CD14-positive monocyte (primary cell): Measurements from ENCODE around the gene TRAPPC10. TPM values are rescaled to one million over a fixed set of nuclear protein-coding genes. Genes with fewer than 3 reads are reported as not detected.
A peak's percentile ranks its signal among the peaks of the same experiment; 100 is the strongest.

Experiments
- DNase-seq, 3 donors: peaks; one replicate each; pipeline ENCODE4 v3.0.0-alpha.2; 2011 to 2022
- H2AFZ ChIP-seq: 2 replicates; pipeline ENCODE4 v1.6.0; 2012; ENCODE audit warnings: mild to moderate bottlenecking, low read depth, low read length, inconsistent platforms; ENCODE audit not compliant: insufficient read depth, poor library complexity, severe bottlenecking
- H3K27ac ChIP-seq, 2 donors: 1 replicate in 1 of 2; 2 replicates in 1 of 2; pipeline ENCODE4 v1.5.1; 2012 to 2013; ENCODE audit warnings: low read length in 2 of 2, control low read depth in 1 of 2, inconsistent platforms in 1 of 2, low read depth in 1 of 2, mild to moderate bottlenecking in 1 of 2
- H3K27me3 ChIP-seq, 2 donors: one replicate each; pipeline versions ENCODE4 v1.6.0 to v1.6.1; 2011 to 2013; ENCODE audit warnings: low read length in 2 of 2; ENCODE audit not compliant: control insufficient read depth in 2 of 2, insufficient read depth in 2 of 2
- H3K36me3 ChIP-seq, 2 donors: replicated peaks in 1 of 2; 1 replicate in 1 of 2; 2 replicates in 1 of 2; pipeline versions ENCODE4 v1.5.1 to v1.6.1; 2012 to 2013; ENCODE audit warnings: low read length in 2 of 2, control low read depth in 1 of 2, inconsistent platforms in 1 of 2, mild to moderate bottlenecking in 1 of 2; ENCODE audit not compliant: insufficient read depth in 2 of 2, control insufficient read depth in 1 of 2
- H3K4me1 ChIP-seq, 2 donors: 1 replicate in 1 of 2; 2 replicates in 1 of 2; pipeline versions ENCODE4 v1.5.1 to v1.6.1; 2012 to 2013; ENCODE audit warnings: low read length in 2 of 2, control low read depth in 1 of 2, inconsistent platforms in 1 of 2, mild to moderate bottlenecking in 1 of 2, moderate library complexity in 1 of 2; ENCODE audit not compliant: insufficient read depth in 2 of 2, control insufficient read depth in 1 of 2
- H3K4me2 ChIP-seq: replicated peaks from 2 replicates; pipeline ENCODE3; 2012; ENCODE audit warnings: low read length, moderate library complexity, mild to moderate bottlenecking; ENCODE audit not compliant: poor library complexity, severe bottlenecking; ENCODE audit errors: extremely low read depth
- H3K4me3 ChIP-seq, 3 experiments: fragments of 200-600 bp in 1 of 3; sonication (generic) in 1 of 3; replicated peaks in 1 of 3; 1 replicate in 2 of 3; 2 replicates in 1 of 3; pipeline ENCODE4 v1.5.1; 2011 to 2013; ENCODE audit warnings: low read length in 3 of 3, mild to moderate bottlenecking in 3 of 3, control low read depth in 2 of 3, low read depth in 2 of 3, inconsistent platforms in 1 of 3, moderate library complexity in 1 of 3
- H3K79me2 ChIP-seq: 2 replicates; pipeline ENCODE4 v1.6.0; 2012; ENCODE audit warnings: mild to moderate bottlenecking, control low read depth, inconsistent platforms, low read length, moderate library complexity; ENCODE audit not compliant: insufficient read depth
- H3K9ac ChIP-seq: 2 replicates; pipeline ENCODE4 v1.6.0; 2017; ENCODE audit warnings: low read length, mild to moderate bottlenecking; ENCODE audit not compliant: insufficient read depth, poor library complexity, severe bottlenecking
- H3K9me3 ChIP-seq, 2 donors: replicated peaks in 1 of 2; 1 replicate in 1 of 2; 2 replicates in 1 of 2; pipeline versions ENCODE4 v1.5.1 to v1.6.1; 2012 to 2013; ENCODE audit warnings: low read length in 2 of 2, control low read depth in 1 of 2; ENCODE audit not compliant: control insufficient read depth in 1 of 2, insufficient read depth in 1 of 2
- H4K20me1 ChIP-seq: 2 replicates; pipeline ENCODE4 v1.6.0; 2012; ENCODE audit warnings: mild to moderate bottlenecking, low read length, control low read depth, moderate library complexity; ENCODE audit not compliant: insufficient read depth
- H3K27ac Mint-ChIP-seq, 7 donors: one replicate each; pipeline ENCODE4 v1.8.0; 2020; ENCODE audit warnings: mild to moderate bottlenecking in 7 of 7, mixed read lengths in 7 of 7, moderate library complexity in 6 of 7, inconsistent platforms in 2 of 7
- H3K27me3 Mint-ChIP-seq, 3 donors: one replicate each; pipeline ENCODE4 v1.8.0; 2021 to 2022; ENCODE audit warnings: low read depth in 3 of 3, mild to moderate bottlenecking in 3 of 3, mixed read lengths in 3 of 3, moderate library complexity in 3 of 3, inconsistent platforms in 1 of 3
- H3K36me3 Mint-ChIP-seq, 2 donors: one replicate each; pipeline ENCODE4 v1.8.0; 2020; ENCODE audit warnings: mixed read lengths in 2 of 2, inconsistent platforms in 1 of 2, mild to moderate bottlenecking in 1 of 2
- H3K4me1 Mint-ChIP-seq: one replicate; pipeline ENCODE4 v1.8.0; 2020; ENCODE audit warnings: mild to moderate bottlenecking, mixed read lengths
- H3K4me3 Mint-ChIP-seq, 2 donors: one replicate each; pipeline ENCODE4 v1.8.0; 2020; ENCODE audit warnings: mild to moderate bottlenecking in 2 of 2, mixed read lengths in 2 of 2, moderate library complexity in 1 of 2
- H3K9me3 Mint-ChIP-seq, 7 donors: one replicate each; pipeline ENCODE4 v1.8.0; 2020 to 2022; ENCODE audit warnings: mixed read lengths in 7 of 7, mild to moderate bottlenecking in 6 of 7, moderate library complexity in 6 of 7, inconsistent platforms in 2 of 7
- WGBS: methylation state at CpG from one replicate; pipeline ENCODE4 v1.1.5; 2013; ENCODE audit warnings: missing lambda C conversion rate; ENCODE audit not compliant: insufficient coverage; 5-methylcytosine and 5-hydroxymethylcytosine counted together
- intact Hi-C, 2 donors: fragments of 100-400 bp; cut with micrococcal nuclease; formaldehyde crosslinking; loops; one replicate each; pipeline versions ENCODE4 v1.15.0 to v1.15.1; 2023
- polyA plus RNA-seq, 3 donors: library from polyadenylated mRNA; depleted of rRNA in 1 of 3; unstranded in 2 of 3; stranded (reverse) in 1 of 3; fragments of 300-500 nt in 2 of 3; fragments of >200 nt in 1 of 3; fragmentation: Illumina TruSeq in 2 of 3; gene quantifications; 1 replicate in 2 of 3; 2 replicates in 1 of 3; pipeline ENCODE4 v1.2.3, GENCODE V29; 2012 to 2021
- TF ChIP-seq, protein P1 (sequence below): fragments of 200-600 bp; IDR thresholded peaks from one replicate; pipeline ENCODE4 v1.8.0; 2022; ENCODE audit warnings: antibody characterized with exemption, mild to moderate bottlenecking

TRAPPC10 gene
- polyA plus RNA-seq, 3 donors, result 5.9 to 40.6 (median 8.6) TPM

DNA sequence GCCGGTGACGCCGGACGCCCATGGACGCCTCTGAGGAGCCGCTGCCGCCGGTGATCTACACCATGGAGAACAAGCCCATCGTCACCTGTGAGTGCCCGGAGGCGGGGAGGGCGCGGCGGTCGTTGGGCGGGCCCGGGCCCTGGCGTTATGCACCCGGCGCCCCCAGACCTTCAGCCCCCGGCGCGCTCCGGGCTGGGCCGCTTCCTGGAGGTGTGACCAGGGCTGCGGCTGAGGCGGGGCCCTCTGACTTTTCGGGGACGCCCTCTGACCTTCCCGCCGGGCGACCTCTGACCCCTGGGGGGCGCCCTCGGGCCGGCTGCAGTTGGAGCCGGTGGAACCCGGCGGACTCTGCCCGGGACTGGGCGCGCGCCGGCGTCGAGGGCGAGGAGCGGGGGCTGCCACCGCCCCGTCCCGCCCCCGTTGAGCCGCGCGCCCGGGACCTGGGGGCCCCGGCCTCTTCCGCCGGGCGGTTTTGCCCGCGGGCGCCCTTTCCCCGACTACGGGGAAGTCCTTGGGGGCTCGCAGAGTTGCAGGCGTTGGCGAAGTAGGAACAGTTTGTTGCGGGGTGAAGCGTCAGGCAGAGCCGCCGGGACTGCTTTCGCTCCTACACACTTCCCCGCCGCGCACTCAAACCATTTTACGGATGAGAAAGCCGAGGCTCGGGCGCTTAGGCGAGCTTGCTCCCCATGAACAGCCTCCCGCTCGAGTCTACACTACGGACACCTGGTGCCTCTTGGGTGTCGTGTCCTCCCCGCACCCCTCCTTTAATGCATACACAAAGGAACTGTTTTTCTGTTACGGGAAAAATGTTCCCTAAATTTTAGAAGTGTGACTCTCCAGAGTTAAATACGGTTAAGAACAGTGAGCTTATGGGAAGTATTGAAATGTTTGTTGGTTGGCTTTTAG, 618 bp downstream of the TRAPPC10 start:
- no peaks in the 10 kb centered on the region for H3K36me3 ChIP-seq
- Mint-ChIP-seq H3K4me1 (peaks cover 56% of the 10 kb centered on the region), H3K36me3 (peaks cover 3 to 4% of the 10 kb centered on the region in 2 donors), H3K27ac (peak overlapping the region; percentile 84 to 93 (median 89)), H3K9me3 (no peaks in the 10 kb centered on the region), H3K4me3 (peak overlapping the region; percentile 89 to 94), H3K27me3 (no peaks in the 10 kb centered on the region)
- peaks cover 57% of the 10 kb centered on the region for H3K79me2 ChIP-seq
- H4K20me1 ChIP-seq, result peaks cover 53% of the 10 kb centered on the region
- no peaks in the 10 kb centered on the region for H3K9me3 ChIP-seq
- H2AFZ ChIP-seq, result peak overlapping the region; percentile 0
- intact Hi-C loops, result no loop called here
- H3K9ac ChIP-seq, result peak overlapping the region; percentile 88
- peaks cover 35 to 59% of the 10 kb centered on the region in 2 donors for H3K4me1 ChIP-seq
- peak overlapping the region; percentile 80 to 84 for H3K27ac ChIP-seq
- under 1% methylated on average over 68 of the region's 87 CpGs for WGBS
- H3K4me2 ChIP-seq, result peak overlapping the region; percentile 77
- no peaks in the 10 kb centered on the region for H3K27me3 ChIP-seq
- TF ChIP-seq, protein P1, sequence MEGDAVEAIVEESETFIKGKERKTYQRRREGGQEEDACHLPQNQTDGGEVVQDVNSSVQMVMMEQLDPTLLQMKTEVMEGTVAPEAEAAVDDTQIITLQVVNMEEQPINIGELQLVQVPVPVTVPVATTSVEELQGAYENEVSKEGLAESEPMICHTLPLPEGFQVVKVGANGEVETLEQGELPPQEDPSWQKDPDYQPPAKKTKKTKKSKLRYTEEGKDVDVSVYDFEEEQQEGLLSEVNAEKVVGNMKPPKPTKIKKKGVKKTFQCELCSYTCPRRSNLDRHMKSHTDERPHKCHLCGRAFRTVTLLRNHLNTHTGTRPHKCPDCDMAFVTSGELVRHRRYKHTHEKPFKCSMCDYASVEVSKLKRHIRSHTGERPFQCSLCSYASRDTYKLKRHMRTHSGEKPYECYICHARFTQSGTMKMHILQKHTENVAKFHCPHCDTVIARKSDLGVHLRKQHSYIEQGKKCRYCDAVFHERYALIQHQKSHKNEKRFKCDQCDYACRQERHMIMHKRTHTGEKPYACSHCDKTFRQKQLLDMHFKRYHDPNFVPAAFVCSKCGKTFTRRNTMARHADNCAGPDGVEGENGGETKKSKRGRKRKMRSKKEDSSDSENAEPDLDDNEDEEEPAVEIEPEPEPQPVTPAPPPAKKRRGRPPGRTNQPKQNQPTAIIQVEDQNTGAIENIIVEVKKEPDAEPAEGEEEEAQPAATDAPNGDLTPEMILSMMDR, result no peak
- H3K4me3 ChIP-seq, result peak overlapping the region; percentile 68 to 97 (median 80)
- peak; percentile 40 to 57 (median 56) for DNase-seq

DNA sequence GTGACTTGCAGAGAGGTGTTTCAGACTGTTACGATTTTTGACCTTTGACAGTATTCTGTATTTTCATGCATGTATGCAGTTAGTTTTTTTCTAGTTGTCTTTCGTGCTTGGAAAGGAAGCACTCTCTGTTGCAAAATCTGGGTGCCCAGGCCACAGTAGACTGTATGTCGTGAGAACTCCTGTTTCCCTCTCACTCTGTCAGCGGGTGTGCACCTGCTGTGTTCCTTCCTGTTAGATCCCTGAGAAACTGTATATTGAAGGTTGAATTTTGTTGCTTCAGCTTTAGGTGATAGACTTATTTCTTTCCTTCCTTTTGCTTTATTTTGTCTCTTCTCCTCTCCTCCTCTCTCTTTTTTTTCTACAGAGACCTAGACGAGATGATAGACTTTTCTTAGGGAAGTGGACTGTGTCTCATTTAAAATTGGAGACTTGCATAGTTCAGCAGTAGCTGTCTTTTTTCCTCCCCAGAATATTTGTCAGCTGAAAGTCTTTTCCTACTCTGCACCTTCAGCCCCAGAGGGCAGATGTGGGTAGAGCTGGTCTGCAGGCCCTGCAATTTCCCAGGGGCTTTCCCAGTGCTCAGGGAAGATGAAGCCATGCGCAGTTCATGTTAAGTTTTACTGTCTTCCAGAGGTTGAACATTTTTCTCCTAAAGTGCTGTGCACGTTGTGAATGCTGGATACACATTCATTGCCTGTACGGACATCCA, 1.4 kb downstream of the TRAPPC10 start:
- Mint-ChIP-seq H3K9me3 (no peaks in the 10 kb centered on the region), H3K4me1 (peaks cover 60% of the 10 kb centered on the region), H3K36me3 (peaks cover 0 to 10% of the 10 kb centered on the region in 2 donors), H3K4me3 (peak overlapping the region; percentile 89 to 94), H3K27ac (peak overlapping the region; percentile 84 to 93 (median 89)), H3K27me3 (no peaks in the 10 kb centered on the region)
- H3K79me2 ChIP-seq, result peaks cover 66% of the 10 kb centered on the region
- H3K27me3 ChIP-seq, result no peaks in the 10 kb centered on the region
- intact Hi-C loops, result no loop called here
- H2AFZ ChIP-seq, result peak overlapping the region; percentile 0
- TF ChIP-seq, protein P1, result no peak
- peak overlapping the region; percentile 80 to 84 for H3K27ac ChIP-seq
- peaks cover 35 to 64% of the 10 kb centered on the region in 2 donors for H3K4me1 ChIP-seq
- peak overlapping the region; percentile 88 for H3K9ac ChIP-seq
- H3K4me3 ChIP-seq, result peak overlapping the region; percentile 68 to 97 (median 80)
- H3K9me3 ChIP-seq, result no peaks in the 10 kb centered on the region
- DNase-seq, result peak; percentile 29 to 56 (median 50)
- peak overlapping the region; percentile 77 for H3K4me2 ChIP-seq
- 0% methylated on average over 1 of the region's 8 CpGs for WGBS
- no peaks in the 10 kb centered on the region for H3K36me3 ChIP-seq
- peaks cover 61% of the 10 kb centered on the region for H4K20me1 ChIP-seq
